HG03095 (cell line): ENCODE results near the gene ITIH5.

Experiments
- ATAC-seq: cut with Tn5 transposase; IDR thresholded peaks from one replicate; pipeline ENCODE4 v1.9.1; 2021; ENCODE audit warnings: moderate library complexity; ENCODE audit not compliant: unreplicated experiment

Gene ITIH5

GRCh38 chr10:7523656-7524055, 143.1 kb downstream of the ITIH5 start:
- no peak for ATAC-seq

- peak; percentile 73 for ATAC-seq
Measured at GRCh38 chr10:7520507-7521485, 146.0 kb downstream of the ITIH5 start.

- ATAC-seq: no peak
Measured at GRCh38 chr10:7519351-7519750, 147.4 kb downstream of the ITIH5 start.

- ATAC-seq: no peak
Measured at GRCh38 chr10:7518693-7519092, 148.1 kb downstream of the ITIH5 start.

GRCh38 chr10:7515439-7515838, 151.3 kb downstream of the ITIH5 start:
- no peak for ATAC-seq

GRCh38 chr10:7513936-7514335, 152.8 kb downstream of the ITIH5 start:
- ATAC-seq: no peak

- ATAC-seq: no peak
Measured at GRCh38 chr10:7513455-7513854, 153.3 kb downstream of the ITIH5 start.

GRCh38 chr10:7512487-7512886, 154.3 kb downstream of the ITIH5 start:
- no peak for ATAC-seq

GRCh38 chr10:7511612-7512011, 155.2 kb downstream of the ITIH5 start:
- no peak for ATAC-seq
